Renal pelvis (tissue), 4 donors: ENCODE results near the gene MAIP1. TPM values are rescaled to one million over a fixed set of nuclear protein-coding genes. Genes with fewer than 3 reads are reported as not detected.

ENCODE experiments used
- DNase-seq: peaks from one replicate; pipeline ENCODE4 v3.0.0-alpha.2; 2013
- polyA plus RNA-seq, 3 donors: library from polyadenylated mRNA; unstranded; fragments of 120-200 nt; gene quantifications; one replicate each; pipeline ENCODE4 v1.2.1, GENCODE V29; 2013; ENCODE audit not compliant: insufficient read length in 3 of 3

Gene MAIP1
- polyA plus RNA-seq, 3 donors, result 26.1 to 34.8 (median 31.6) TPM

DNA sequence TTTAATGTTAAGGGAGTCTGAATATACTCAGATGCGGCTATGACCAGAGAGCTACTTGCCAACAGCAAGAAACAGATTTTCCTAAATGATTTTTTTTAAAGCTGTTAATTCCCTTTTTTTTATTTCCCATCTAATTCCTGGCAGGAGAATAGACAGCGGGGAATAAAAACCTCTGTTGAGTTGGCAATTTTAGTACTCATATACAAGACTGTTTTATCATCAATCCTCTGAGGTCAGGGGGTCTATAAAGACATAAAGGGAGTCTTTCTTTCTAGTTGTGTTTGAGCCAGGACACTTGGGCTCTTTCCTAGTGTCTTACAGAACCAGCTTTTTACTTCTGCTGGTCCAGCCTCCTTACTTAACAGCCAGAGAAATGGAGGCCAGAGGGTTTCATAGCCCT, 29.4 kb downstream of the MAIP1 start:
- DNase-seq, result peak; percentile 62

GRCh38 chr2:199985625-199986207, 30.3 kb downstream of the MAIP1 start:
- peak; percentile 48 for DNase-seq

- no peak for DNase-seq
Observed at GRCh38 chr2:199987586-199987985, 32.2 kb downstream of the MAIP1 start.

GRCh38 chr2:199988151-199988550, 32.8 kb downstream of the MAIP1 start:
- no peak for DNase-seq

DNA sequence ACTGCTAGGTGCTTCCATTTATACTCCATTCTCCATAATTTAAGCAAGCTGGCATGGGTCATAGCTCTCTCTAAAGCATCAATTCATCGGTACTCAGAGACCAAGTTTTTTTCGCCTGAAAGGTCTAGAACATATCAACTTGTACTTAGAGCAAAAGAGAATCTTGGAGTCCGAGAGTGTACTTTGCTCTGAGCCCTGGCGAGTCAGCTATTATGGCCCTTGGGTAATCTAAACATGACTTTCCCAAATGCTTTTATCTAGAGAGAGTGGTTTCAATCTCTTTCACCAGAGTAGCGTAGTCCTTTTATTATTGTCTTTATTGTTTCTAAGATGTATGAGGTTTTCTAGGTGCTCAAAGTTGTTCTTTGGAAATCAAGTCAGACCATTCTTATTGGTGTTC, 34.4 kb downstream of the MAIP1 start:
- DNase-seq, result no peak

- DNase-seq, result no peak
Observed at GRCh38 chr2:199991691-199992090, 36.3 kb downstream of the MAIP1 start.

- DNase-seq, result no peak
Observed at GRCh38 chr2:199992296-199992695, 36.9 kb downstream of the MAIP1 start.

DNA sequence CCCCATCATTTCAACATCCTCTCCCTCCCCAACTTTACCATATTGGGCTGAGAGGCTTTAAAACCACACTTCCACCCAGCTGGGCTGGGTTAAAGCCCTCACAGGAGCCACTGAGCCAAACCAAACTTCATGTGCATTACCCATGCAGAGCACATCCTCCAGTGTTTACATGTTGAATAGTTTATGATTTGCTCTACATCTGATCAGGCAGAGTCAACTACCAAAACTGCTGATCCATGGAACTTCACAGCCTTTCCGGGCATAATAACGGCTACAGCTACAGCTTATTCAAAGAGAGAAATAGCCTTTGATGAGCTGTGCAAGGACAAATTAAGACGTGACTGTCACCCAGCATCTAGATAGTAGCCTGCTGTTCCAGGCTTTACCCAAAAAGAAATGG, 39.0 kb downstream of the MAIP1 start:
- no peak for DNase-seq

GRCh38 chr2:199994896-199995295, 39.5 kb downstream of the MAIP1 start:
- DNase-seq, result no peak

DNA sequence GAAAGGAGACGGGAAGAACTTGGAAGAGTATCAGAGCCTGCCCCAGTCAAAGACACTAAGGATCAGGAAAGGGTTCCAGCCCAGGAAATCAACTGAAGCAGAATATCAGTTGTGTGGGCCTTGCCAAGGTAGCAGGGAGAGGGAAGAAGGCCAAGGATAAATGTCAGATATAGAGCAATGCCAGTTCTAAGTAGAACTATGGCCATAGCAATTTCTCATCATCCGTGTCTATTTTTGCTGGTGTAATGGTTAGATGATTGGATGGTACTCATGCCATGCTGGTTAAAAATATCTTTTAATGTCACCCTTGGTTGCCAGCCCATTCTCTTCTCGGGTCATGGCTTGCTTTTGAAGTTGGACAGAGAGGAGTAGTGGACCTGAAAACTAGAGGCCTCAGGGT, 41.9 kb downstream of the MAIP1 start:
- no peak for DNase-seq

- DNase-seq, result no peak
Observed at GRCh38 chr2:199999166-199999565, 43.8 kb downstream of the MAIP1 start.

DNA sequence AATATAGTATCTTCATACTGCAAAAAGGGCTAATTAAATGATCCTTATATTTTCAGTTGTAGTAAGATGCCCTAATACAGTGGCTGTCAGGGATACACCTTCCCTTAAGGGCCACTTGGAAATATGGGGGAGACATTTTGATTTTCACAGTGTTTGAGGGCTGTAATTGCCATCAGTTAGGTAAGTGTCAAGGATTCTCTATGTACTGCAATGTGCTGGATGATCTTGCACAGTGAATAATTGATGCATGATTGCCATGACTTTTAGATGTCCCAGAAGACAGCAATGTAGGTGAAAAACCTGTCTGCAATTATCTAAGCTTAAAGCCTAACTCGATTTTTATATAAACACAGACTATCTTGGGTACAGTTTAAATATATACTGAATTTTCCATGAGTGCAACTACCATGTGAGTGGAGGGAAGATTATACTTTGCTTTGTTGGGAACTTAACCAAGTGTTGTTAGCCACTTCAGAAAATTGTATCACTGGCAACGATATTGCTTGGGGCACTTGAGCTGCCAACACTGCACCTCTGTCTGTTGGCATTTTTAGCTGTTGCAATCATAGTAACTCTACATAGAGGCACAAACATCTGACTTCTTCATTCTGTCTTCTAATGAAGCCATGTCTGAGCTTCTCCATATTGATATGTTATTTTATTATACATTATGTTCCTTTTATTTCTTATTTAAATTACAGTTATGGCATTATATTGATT, 45.2 kb downstream of the MAIP1 start:
- DNase-seq, result no peak

DNA sequence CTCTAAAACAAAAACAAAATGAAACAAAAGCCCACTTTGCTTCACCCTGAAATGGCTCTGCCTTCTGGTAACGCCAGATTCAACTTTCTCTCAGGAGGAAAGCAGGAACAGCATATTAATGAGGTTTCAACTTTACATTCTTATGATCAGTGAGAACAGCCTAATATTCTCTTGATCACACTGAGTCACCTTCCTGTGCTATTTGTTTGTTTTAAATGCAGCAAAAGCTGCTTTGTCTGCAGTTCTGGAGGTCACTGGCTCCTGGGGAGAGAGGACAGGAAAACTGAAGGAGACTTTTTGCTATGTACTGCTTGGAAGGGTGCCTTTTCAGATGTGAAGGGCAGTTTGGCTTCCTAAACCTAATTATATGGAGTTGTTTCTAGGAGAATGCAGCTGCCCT, 48.1 kb downstream of the MAIP1 start:
- DNase-seq, result no peak

DNA sequence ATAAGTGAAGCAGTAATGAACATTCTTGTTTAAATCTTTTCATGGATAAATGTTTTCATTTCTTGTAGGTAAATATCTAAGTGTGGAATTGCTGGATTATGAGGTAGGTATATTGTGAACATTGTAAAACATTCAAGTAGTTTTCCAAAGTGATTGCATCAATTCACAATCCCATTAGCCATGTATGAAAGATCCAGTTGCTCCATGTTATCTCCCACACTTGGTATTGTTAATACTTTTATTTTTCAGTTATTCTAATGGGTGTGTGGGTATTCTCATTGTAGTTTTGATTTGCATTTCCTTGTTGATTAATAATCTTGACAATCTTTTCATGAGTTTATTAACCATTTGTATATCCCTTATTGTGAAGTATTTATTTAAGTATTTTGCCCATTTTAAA, 50.3 kb downstream of the MAIP1 start:
- DNase-seq, result no peak

GRCh38 chr2:200007306-200007705, 51.9 kb downstream of the MAIP1 start:
- no peak for DNase-seq

DNA sequence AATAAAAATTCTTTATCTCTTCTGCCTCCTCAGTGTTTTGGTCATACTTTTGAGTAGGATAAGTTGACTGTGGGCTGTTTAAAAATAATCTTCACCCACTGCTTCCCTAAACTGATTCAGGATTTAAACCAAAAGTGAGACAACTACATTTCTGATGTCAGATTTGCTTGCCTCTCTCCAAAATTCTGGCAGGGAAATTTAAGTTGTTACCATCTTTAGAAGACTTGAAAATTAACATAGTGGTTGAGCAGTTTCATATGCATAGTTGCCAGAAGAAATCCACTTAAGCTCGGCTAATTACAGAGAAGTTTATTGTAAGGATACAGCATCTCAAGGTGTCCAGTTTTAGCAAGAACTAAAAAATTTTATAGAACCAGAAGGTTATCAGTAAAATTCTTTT, 57.0 kb downstream of the MAIP1 start:
- DNase-seq, result no peak

Other genes starting within 250 kb of the MAIP1 start
- 1 to 10 TPM; 1.1 to 1.5 (median 1.3) TPM for gene FTCDNL1, start 104.4 kb upstream of the MAIP1 start, polyA plus RNA-seq
- 10 to 100 TPM in 2 of 3 donors, 1 to 10 TPM in 1; 9.4 to 11.1 (median 10.6) TPM for gene C2orf69, start 44.3 kb upstream of the MAIP1 start, polyA plus RNA-seq
- 10 to 100 TPM; 11.3 to 18.7 (median 17.9) TPM for gene TYW5, start 91 bp upstream of the MAIP1 start, polyA plus RNA-seq